GM19468 (cell line): ENCODE results near the gene ERV3-1.
"Not testable (repeated sequence)": the region's sequence is repeated elsewhere in the genome, so short reads cannot be mapped to it uniquely, and the experiment has no call there.

Source experiments
- ATAC-seq: cut with Tn5 transposase; IDR thresholded peaks from one replicate; pipeline ENCODE4 v1.9.1; 2021; ENCODE audit warnings: mild to moderate bottlenecking, moderate library complexity, moderate number of reproducible peaks; ENCODE audit not compliant: unreplicated experiment; ENCODE audit errors: extremely low read depth

The ERV3-1 gene

DNA sequence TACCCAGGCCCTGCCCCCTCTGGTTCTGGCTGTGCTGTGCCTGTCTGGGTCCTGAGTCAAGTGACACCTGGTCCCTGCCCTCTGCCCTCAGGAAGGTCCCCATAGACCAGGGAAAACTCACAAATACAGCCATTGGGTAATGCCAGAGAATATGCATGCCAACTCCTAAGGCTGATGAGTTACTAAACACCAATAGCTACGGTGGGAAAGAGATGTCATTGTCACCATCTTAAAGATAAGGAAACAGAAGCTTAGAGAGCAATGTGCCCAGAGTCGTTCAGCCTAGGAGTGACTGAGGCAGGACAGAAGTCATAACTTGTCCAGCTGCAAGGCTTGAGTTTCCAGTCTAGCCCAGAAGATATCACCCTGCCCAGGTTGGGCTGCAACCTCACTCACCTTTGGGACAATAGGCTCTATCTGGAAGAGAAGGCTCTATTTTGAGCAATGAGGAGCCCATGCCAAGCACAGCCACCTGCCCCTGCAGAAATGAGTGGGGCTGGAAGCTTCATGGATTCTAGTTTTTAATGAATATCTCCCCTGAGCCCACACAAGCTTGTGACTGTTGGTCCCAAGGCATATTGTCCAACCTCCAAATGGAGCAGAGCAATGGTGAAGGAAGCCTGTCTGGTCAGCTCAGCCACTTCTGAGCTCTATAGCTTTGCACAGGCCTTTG, 60.8 kb downstream of the ERV3-1 start:
- ATAC-seq = no peak

DNA sequence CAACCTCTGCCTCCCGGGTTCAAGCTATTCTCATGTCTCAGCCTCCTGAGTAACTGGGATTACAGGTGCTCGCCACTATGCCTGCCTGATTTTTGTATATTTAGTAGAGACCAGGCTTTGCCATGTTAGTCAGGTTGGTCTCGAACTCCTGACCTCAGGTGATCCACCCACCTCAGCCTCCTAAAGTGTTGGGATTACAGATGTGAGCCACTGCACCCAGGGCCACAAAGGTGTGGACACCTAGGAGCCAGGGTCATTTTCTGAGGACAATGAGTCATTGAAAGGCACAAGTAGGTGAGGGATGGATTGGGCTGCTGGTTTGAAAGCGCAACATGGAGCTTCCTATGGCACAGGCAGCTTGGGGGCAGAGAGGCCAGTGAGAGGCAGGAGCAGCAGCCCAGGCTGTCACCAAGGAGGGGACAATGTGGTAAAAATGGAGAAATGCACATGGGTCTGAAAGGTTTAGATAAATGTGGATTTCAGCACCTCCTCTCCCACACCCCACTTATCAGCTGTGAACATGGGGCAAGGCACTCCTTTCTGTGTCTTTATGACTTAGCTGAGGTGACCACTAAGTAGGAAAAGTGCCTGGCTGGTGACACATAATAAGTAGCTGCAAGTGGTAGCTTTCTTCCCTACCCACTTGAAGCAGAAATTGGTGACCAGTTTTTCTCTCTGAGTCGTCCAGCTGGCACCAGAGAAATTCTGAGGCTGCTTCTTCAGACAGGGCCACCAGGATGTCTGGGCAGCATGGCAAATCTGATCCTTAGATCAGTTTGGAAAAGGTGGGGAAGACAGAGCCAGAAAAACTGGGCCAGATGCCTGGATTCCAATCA, 61.6 kb downstream of the ERV3-1 start:
- ATAC-seq = not testable (repeated sequence)
